IPS-18c (cell line): ENCODE measurements around the gene TRMT13.
A peak's percentile ranks its signal among the peaks of the same experiment; 100 is the strongest.

Experiments used
- H3K4me3 ChIP-seq: 2 replicates; pipeline ENCODE4 v1.7.0; 2013; ENCODE audit warnings: low read depth, mild to moderate bottlenecking, low read length, moderate library complexity; ENCODE audit not compliant: insufficient read depth
- H3K9me3 ChIP-seq: one replicate; pipeline ENCODE4 v1.6.1; 2013; ENCODE audit warnings: mild to moderate bottlenecking, low read length, moderate library complexity; ENCODE audit not compliant: control insufficient read depth, insufficient read depth

Gene TRMT13

GRCh38 chr1:100132566-100133477 is at the start of gene TRMT13, which contains the start of gene SASS6:
TSS of gene TRMT13 (plus strand) at chr1:100133163. CDS start at chr1:100133169, 6 bp downstream.
TSS of gene SASS6 (minus strand) at chr1:100132930. CDS start at chr1:100132814, 116 bp downstream.
- H3K9me3 ChIP-seq = no peaks in the 10 kb centered on the region
- H3K4me3 ChIP-seq = peak within 1 kb of the TSS; percentile 100

- Histone ChIP-seq H3K9me3 (no peaks in the 10 kb centered on the region), H3K4me3 (no peak overlapping the region)
Observed at GRCh38 chr1:100087396-100087795, 45.6 kb upstream of the TRMT13 start.

GRCh38 chr1:100089082-100089481 is 43.9 kb upstream of the TRMT13 start:
- no peak overlapping the region for H3K4me3 ChIP-seq
- H3K9me3 ChIP-seq = no peaks in the 10 kb centered on the region

GRCh38 chr1:100090471-100090870 is 42.5 kb upstream of the TRMT13 start:
- no peaks in the 10 kb centered on the region for H3K9me3 ChIP-seq

GRCh38 chr1:100100202-100100601 is 32.8 kb upstream of the TRMT13 start:
- Histone ChIP-seq H3K9me3 (no peaks in the 10 kb centered on the region), H3K4me3 (no peak overlapping the region)

More at GRCh38 chr1:100090471-100090870, 42.5 kb upstream of the TRMT13 start:
- no peak overlapping the region for H3K4me3 ChIP-seq

GRCh38 chr1:100101564-100101963 is 31.4 kb upstream of the TRMT13 start:
- Histone ChIP-seq H3K9me3 (no peaks in the 10 kb centered on the region), H3K4me3 (no peak overlapping the region)

- no peak overlapping the region for H3K4me3 ChIP-seq
- H3K9me3 ChIP-seq = no peaks in the 10 kb centered on the region
Observed at GRCh38 chr1:100107696-100108095, 25.3 kb upstream of the TRMT13 start.

- Histone ChIP-seq H3K9me3 (no peaks in the 10 kb centered on the region), H3K4me3 (no peak overlapping the region)
Observed at GRCh38 chr1:100109554-100110066, 23.4 kb upstream of the TRMT13 start.

- no peaks in the 10 kb centered on the region for H3K9me3 ChIP-seq
- no peak overlapping the region for H3K4me3 ChIP-seq
Observed at GRCh38 chr1:100115524-100115923, 17.4 kb upstream of the TRMT13 start.

- Histone ChIP-seq H3K4me3 (no peak overlapping the region), H3K9me3 (no peaks in the 10 kb centered on the region)
Observed at GRCh38 chr1:100122177-100122576, 10.8 kb upstream of the TRMT13 start.

GRCh38 chr1:100127226-100127625 is 5.7 kb upstream of the TRMT13 start:
- Histone ChIP-seq H3K4me3 (no peak overlapping the region), H3K9me3 (no peaks in the 10 kb centered on the region)

GRCh38 chr1:100130552-100131077 is 2.3 kb upstream of the TRMT13 start:
- H3K4me3 ChIP-seq = no peak overlapping the region
- H3K9me3 ChIP-seq = no peaks in the 10 kb centered on the region

GRCh38 chr1:100131623-100132022 is 1.3 kb upstream of the TRMT13 start:
- Histone ChIP-seq H3K4me3 (peak overlapping the region; percentile 100), H3K9me3 (no peaks in the 10 kb centered on the region)

GRCh38 chr1:100134872-100135271 is 1.9 kb downstream of the TRMT13 start:
- no peak overlapping the region for H3K4me3 ChIP-seq

GRCh38 chr1:100137602-100138001 is 4.6 kb downstream of the TRMT13 start:
- Histone ChIP-seq H3K9me3 (no peaks in the 10 kb centered on the region), H3K4me3 (no peak overlapping the region)

More at GRCh38 chr1:100134872-100135271, 1.9 kb downstream of the TRMT13 start:
- no peaks in the 10 kb centered on the region for H3K9me3 ChIP-seq

- H3K9me3 ChIP-seq = no peaks in the 10 kb centered on the region
Observed at GRCh38 chr1:100141192-100141591, 8.2 kb downstream of the TRMT13 start.

GRCh38 chr1:100142343-100142742 is 9.4 kb downstream of the TRMT13 start:
- Histone ChIP-seq H3K4me3 (no peak overlapping the region), H3K9me3 (no peaks in the 10 kb centered on the region)

More at GRCh38 chr1:100141192-100141591, 8.2 kb downstream of the TRMT13 start:
- no peak overlapping the region for H3K4me3 ChIP-seq

GRCh38 chr1:100145116-100145515 is 12.2 kb downstream of the TRMT13 start:
- no peak overlapping the region for H3K4me3 ChIP-seq
- no peaks in the 10 kb centered on the region for H3K9me3 ChIP-seq
